Fibroblast of lung (primary cell): Measurements from ENCODE around the gene BBS2. TPM values are rescaled to one million over a fixed set of nuclear protein-coding genes. Genes with fewer than 3 reads are reported as not detected.

Source experiments
- DNase-seq, 2 donors: peaks; one replicate each; pipeline versions ENCODE4 v3.0.0 to v3.0.0-alpha.2; 2010; ENCODE audit warnings: low read depth in 2 of 2
- H2AFZ ChIP-seq: 2 replicates; pipeline ENCODE4 v1.5.1; 2012; ENCODE audit warnings: low read length, control low read depth, inconsistent platforms
- H3K27ac ChIP-seq: 2 replicates; pipeline ENCODE4 v1.5.1; 2011; ENCODE audit warnings: low read length, control low read depth; ENCODE audit not compliant: insufficient read depth
- H3K27me3 ChIP-seq: 2 replicates; pipeline ENCODE4 v1.5.1; 2011; ENCODE audit warnings: mild to moderate bottlenecking, low read length; ENCODE audit not compliant: control insufficient read depth, insufficient read depth
- H3K36me3 ChIP-seq: 2 replicates; pipeline ENCODE4 v1.5.1; 2011; ENCODE audit warnings: low read length; ENCODE audit not compliant: control insufficient read depth, insufficient read depth
- H3K4me1 ChIP-seq: 2 replicates; pipeline ENCODE4 v1.5.1; 2011; ENCODE audit warnings: low read length; ENCODE audit not compliant: control insufficient read depth, insufficient read depth; ENCODE audit errors: extremely low read depth
- H3K4me2 ChIP-seq: 2 replicates; pipeline ENCODE4 v1.5.1; 2011; ENCODE audit warnings: low read length, control low read depth; ENCODE audit not compliant: insufficient read depth; ENCODE audit errors: extremely low read depth
- H3K4me3 ChIP-seq, 4 experiments: fragments of 200-600 bp in 1 of 4; sonication (generic) in 1 of 4; replicated peaks in 1 of 4; 2 replicates each; pipeline ENCODE4 v1.5.1; 2011 to 2016; ENCODE audit warnings: low read length in 4 of 4, low read depth in 3 of 4, mild to moderate bottlenecking in 3 of 4, control low read depth in 2 of 4, inconsistent platforms in 1 of 4, mixed read lengths in 1 of 4; ENCODE audit not compliant: insufficient read depth in 1 of 4; ENCODE audit errors: control extremely low read depth in 1 of 4
- H3K79me2 ChIP-seq: 2 replicates; pipeline ENCODE4 v1.5.1; 2012; ENCODE audit warnings: mild to moderate bottlenecking, low read length, inconsistent platforms; ENCODE audit not compliant: control insufficient read depth, insufficient read depth
- H3K9ac ChIP-seq: 2 replicates; pipeline ENCODE4 v1.5.1; 2011; ENCODE audit warnings: mild to moderate bottlenecking, low read length, control low read depth; ENCODE audit not compliant: insufficient read depth
- H3K9me3 ChIP-seq: 2 replicates; pipeline ENCODE4 v1.5.1; 2012; ENCODE audit warnings: low read depth, low read length; ENCODE audit not compliant: control insufficient read depth, insufficient read depth
- H4K20me1 ChIP-seq: 2 replicates; pipeline ENCODE4 v1.5.1; 2011; ENCODE audit warnings: low read length; ENCODE audit not compliant: control insufficient read depth, insufficient read depth; ENCODE audit errors: extremely low read depth
- CTCF ChIP-seq, 2 donors: IDR thresholded peaks in 1 of 2; conservative IDR thresholded peaks in 1 of 2; 1 replicate in 1 of 2; 2 replicates in 1 of 2; pipeline ENCODE4 v1.5.1; 2011 to 2012; ENCODE audit warnings: low read length in 2 of 2, control low read depth in 1 of 2, inconsistent platforms in 1 of 2, low read depth in 1 of 2, mild to moderate bottlenecking in 1 of 2
- EZH2 ChIP-seq: IDR thresholded peaks from 2 replicates; pipeline ENCODE4 v1.5.1; 2012; ENCODE audit warnings: low read length, control low read depth, mild to moderate bottlenecking; ENCODE audit errors: missing control alignments
- polyA plus RNA-seq, 2 donors: library from polyadenylated mRNA; depleted of rRNA in 1 of 2; stranded (reverse) in 1 of 2; unstranded in 1 of 2; fragments of >200 nt; gene quantifications; 2 replicates each; pipeline ENCODE4 v1.2.1, GENCODE V29; 2011 to 2012; ENCODE audit warnings: missing spikeins in 1 of 2
- total RNA-seq: library from RNA; depleted of rRNA; stranded (reverse); fragments of >200 nt; gene quantifications from 2 replicates; pipeline ENCODE4 v1.2.1, GENCODE V29; 2014

The BBS2 gene
- total and polyA plus RNA-seq, 2 donors (not counting 1 experiment from before 2014, with no cell fraction given) = 59.9 to 84.9 TPM

GRCh38 chr16:56530872-56531271, 11.0 kb upstream of the BBS2 start:
- no peaks in the 10 kb centered on the region for H4K20me1 ChIP-seq
- TF ChIP-seq EZH2 = no peak
- no peak for TF ChIP-seq CTCF (conservative IDR thresholded peaks at IDR 0.05 in 1 of 2, IDR thresholded peaks at IDR 0.05 in 1 of 2; ENCODE audit: low read depth in 1 of 2, low read length in 2 of 2)
- H2AFZ ChIP-seq = no peak overlapping the region
- no peak overlapping the region for H3K27ac ChIP-seq
- H3K4me1 ChIP-seq = no peaks in the 10 kb centered on the region
- no peak overlapping the region for H3K4me3 ChIP-seq
- peak in 1 of 2 donors; percentile 47 for DNase-seq
- no peaks in the 10 kb centered on the region for H3K9me3 ChIP-seq
- no peak overlapping the region for H3K9ac ChIP-seq
- H3K4me2 ChIP-seq = no peak overlapping the region
- H3K36me3 ChIP-seq = no peaks in the 10 kb centered on the region
- H3K79me2 ChIP-seq = no peaks in the 10 kb centered on the region
- peaks cover 4% of the 10 kb centered on the region for H3K27me3 ChIP-seq

- no peaks in the 10 kb centered on the region for H3K36me3 ChIP-seq
- no peak overlapping the region for H3K4me3 ChIP-seq
- H3K9ac ChIP-seq = no peak overlapping the region
- peak overlapping the region; percentile 14 for H2AFZ ChIP-seq
- DNase-seq = peak; percentile 15 to 38
- peak overlapping the region; percentile 48 for H3K27ac ChIP-seq
- no peaks in the 10 kb centered on the region for H4K20me1 ChIP-seq
- peaks cover 4% of the 10 kb centered on the region for H3K4me1 ChIP-seq
- no peaks in the 10 kb centered on the region for H3K27me3 ChIP-seq
- no peak for TF ChIP-seq CTCF (conservative IDR thresholded peaks at IDR 0.05 in 1 of 2, IDR thresholded peaks at IDR 0.05 in 1 of 2; ENCODE audit: low read depth in 1 of 2, low read length in 2 of 2)
- TF ChIP-seq EZH2 = no peak
- peak overlapping the region; percentile 30 for H3K4me2 ChIP-seq
- no peaks in the 10 kb centered on the region for H3K79me2 ChIP-seq
- no peaks in the 10 kb centered on the region for H3K9me3 ChIP-seq
Observed at GRCh38 chr16:56525236-56525635, 5.4 kb upstream of the BBS2 start.

GRCh38 chr16:56520251-56520577, 390 bp upstream of the BBS2 start:
- H3K4me1 ChIP-seq = peaks cover 7% of the 10 kb centered on the region
- H3K36me3 ChIP-seq = no peaks in the 10 kb centered on the region
- no peaks in the 10 kb centered on the region for H3K27me3 ChIP-seq
- peak overlapping the region; percentile 18 for H3K9ac ChIP-seq
- DNase-seq = no peak
- no peaks in the 10 kb centered on the region for H3K79me2 ChIP-seq
- H3K9me3 ChIP-seq = no peaks in the 10 kb centered on the region
- peak overlapping the region; percentile 83 for H3K4me2 ChIP-seq
- TF ChIP-seq EZH2 = no peak
- no peak for TF ChIP-seq CTCF (conservative IDR thresholded peaks at IDR 0.05 in 1 of 2, IDR thresholded peaks at IDR 0.05 in 1 of 2; ENCODE audit: low read depth in 1 of 2, low read length in 2 of 2)
- peak overlapping the region; percentile 34 for H3K27ac ChIP-seq
- H2AFZ ChIP-seq = peak overlapping the region; percentile 98
- no peaks in the 10 kb centered on the region for H4K20me1 ChIP-seq
- H3K4me3 ChIP-seq = peak overlapping the region; percentile 68 to 98 (median 86)
